ENCODE results near the gene APOA4. TPM values are rescaled to one million over a fixed set of nuclear protein-coding genes. Genes with fewer than 3 reads are reported as not detected.
A peak's percentile ranks its signal among the peaks of the same experiment; 100 is the strongest.

The APOA4 gene
- polyA plus RNA-seq, 1 donor from 2014 or later = not detected

- H3K27me3 ChIP-seq (ENCODE audit: insufficient read depth, low read depth, low read length) = no peaks in the 10 kb centered on the region
- no peaks in the 10 kb centered on the region for H3K9me2 ChIP-seq (ENCODE audit: insufficient read depth, low read length)
- H4K20me1 ChIP-seq (ENCODE audit: insufficient read depth) = no peaks in the 10 kb centered on the region
- H3K4me3 ChIP-seq (ENCODE audit: low read length) = no peak overlapping the region
- H3K9ac ChIP-seq (ENCODE audit: low read length) = no peak overlapping the region
- peaks cover 16% of the 10 kb centered on the region for H3K79me2 ChIP-seq (replicated peaks; ENCODE audit: insufficient read depth, low read length)
- TF ChIP-seq, protein P1, sequence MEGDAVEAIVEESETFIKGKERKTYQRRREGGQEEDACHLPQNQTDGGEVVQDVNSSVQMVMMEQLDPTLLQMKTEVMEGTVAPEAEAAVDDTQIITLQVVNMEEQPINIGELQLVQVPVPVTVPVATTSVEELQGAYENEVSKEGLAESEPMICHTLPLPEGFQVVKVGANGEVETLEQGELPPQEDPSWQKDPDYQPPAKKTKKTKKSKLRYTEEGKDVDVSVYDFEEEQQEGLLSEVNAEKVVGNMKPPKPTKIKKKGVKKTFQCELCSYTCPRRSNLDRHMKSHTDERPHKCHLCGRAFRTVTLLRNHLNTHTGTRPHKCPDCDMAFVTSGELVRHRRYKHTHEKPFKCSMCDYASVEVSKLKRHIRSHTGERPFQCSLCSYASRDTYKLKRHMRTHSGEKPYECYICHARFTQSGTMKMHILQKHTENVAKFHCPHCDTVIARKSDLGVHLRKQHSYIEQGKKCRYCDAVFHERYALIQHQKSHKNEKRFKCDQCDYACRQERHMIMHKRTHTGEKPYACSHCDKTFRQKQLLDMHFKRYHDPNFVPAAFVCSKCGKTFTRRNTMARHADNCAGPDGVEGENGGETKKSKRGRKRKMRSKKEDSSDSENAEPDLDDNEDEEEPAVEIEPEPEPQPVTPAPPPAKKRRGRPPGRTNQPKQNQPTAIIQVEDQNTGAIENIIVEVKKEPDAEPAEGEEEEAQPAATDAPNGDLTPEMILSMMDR (IDR thresholded peaks at IDR 0.05; ENCODE audit: poor library complexity, severe bottlenecking) = no peak
- TF ChIP-seq SMC3 (conservative IDR thresholded peaks at IDR 0.05; ENCODE audit: poor library complexity) = no peak
- no peak for TF ChIP-seq MXI1 (conservative IDR thresholded peaks at IDR 0.05; ENCODE audit: poor library complexity, severe bottlenecking)
- no peak for TF ChIP-seq EP300 (conservative IDR thresholded peaks at IDR 0.05; ENCODE audit: poor library complexity, severe bottlenecking)
- no peak for TF ChIP-seq EZH2 (IDR thresholded peaks at IDR 0.05; ENCODE audit: borderline replicate concordance, insufficient read depth, low read length, poor library complexity, severe bottlenecking)
- no peak for TF ChIP-seq POLR2AphosphoS5 (IDR thresholded peaks at IDR 0.05)
- TF ChIP-seq REST (IDR thresholded peaks at IDR 0.05; ENCODE audit: borderline replicate concordance) = no peak
- TF ChIP-seq RAD21 (conservative IDR thresholded peaks at IDR 0.05) = no peak
- no peak for TF ChIP-seq TAF1 (IDR thresholded peaks at IDR 0.05; ENCODE audit: low read depth)
- no peak overlapping the region for H2AFZ ChIP-seq (ENCODE audit: low read depth, low read length)
- H3K36me3 ChIP-seq (ENCODE audit: insufficient read depth, low read length) = no peaks in the 10 kb centered on the region
- H3F3A ChIP-seq (ENCODE audit: insufficient read depth, low read length, poor library complexity, severe bottlenecking) = no peaks in the 10 kb centered on the region
- no peaks in the 10 kb centered on the region for H3K9me3 ChIP-seq (ENCODE audit: low read length)
- H3K4me2 ChIP-seq (ENCODE audit: low read length) = no peak overlapping the region
- no peak overlapping the region for H3K27ac ChIP-seq (ENCODE audit: low read length)
Measured at GRCh38 chr11:116774661-116775060, 48.4 kb downstream of the APOA4 start.

- Histone ChIP-seq H3K9me2 (ENCODE audit: insufficient read depth, low read length) (no peaks in the 10 kb centered on the region), H3F3A (ENCODE audit: insufficient read depth, low read length, poor library complexity, severe bottlenecking) (no peaks in the 10 kb centered on the region), H3K9me3 (ENCODE audit: low read length) (no peaks in the 10 kb centered on the region), H3K79me2 (replicated peaks; ENCODE audit: insufficient read depth, low read length) (peaks cover 16% of the 10 kb centered on the region), H3K36me3 (ENCODE audit: insufficient read depth, low read length) (no peaks in the 10 kb centered on the region), H3K27me3 (ENCODE audit: insufficient read depth, low read depth, low read length) (no peaks in the 10 kb centered on the region), H3K9ac (ENCODE audit: low read length) (peak overlapping the region; percentile 83), H3K4me2 (ENCODE audit: low read length) (peak overlapping the region; percentile 76), H4K20me1 (ENCODE audit: insufficient read depth) (no peaks in the 10 kb centered on the region), H3K4me3 (ENCODE audit: low read length) (peak overlapping the region; percentile 95), H2AFZ (ENCODE audit: low read depth, low read length) (no peak overlapping the region), H3K27ac (ENCODE audit: low read length) (no peak overlapping the region)
- TF ChIP-seq MXI1 (conservative IDR thresholded peaks at IDR 0.05; ENCODE audit: poor library complexity, severe bottlenecking) (no peak), SMC3 (conservative IDR thresholded peaks at IDR 0.05; ENCODE audit: poor library complexity) (no peak), TAF1 (IDR thresholded peaks at IDR 0.05; ENCODE audit: low read depth) (no peak), RAD21 (conservative IDR thresholded peaks at IDR 0.05) (no peak)
- TF ChIP-seq, protein P1 (IDR thresholded peaks at IDR 0.05; ENCODE audit: poor library complexity, severe bottlenecking) = no peak
Measured at GRCh38 chr11:116773203-116774097, 49.7 kb downstream of the APOA4 start.
